Measurements from ENCODE around the gene RERE.

Gene RERE

DNA sequence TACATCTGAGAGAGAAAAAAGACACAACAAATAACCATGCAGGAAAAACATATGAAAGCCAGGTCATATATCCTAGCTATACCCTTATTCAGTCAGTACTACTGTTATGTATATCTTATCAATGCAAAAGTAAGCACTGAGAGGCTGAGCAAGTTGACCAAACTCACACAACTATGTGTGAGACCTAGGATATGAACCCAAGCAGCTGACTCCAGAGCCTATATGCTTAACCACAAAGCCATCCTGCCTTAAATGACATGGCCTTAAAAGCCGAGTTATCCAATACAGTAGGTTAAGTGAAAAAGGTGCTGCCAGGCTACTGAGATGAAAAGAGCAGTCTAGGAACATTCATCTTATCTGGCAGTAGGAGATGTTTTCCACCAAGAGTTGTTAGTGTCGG is 151.6 kb downstream of the RERE start:
- in situ Hi-C loops (cut with HindIII; ENCODE audit: low pct_unique_long_range_greater_than_20kb, low sequenced_read_pairs), result no loop called here
- no peak for DNase-seq (ENCODE audit: low read depth in 1 of 2, low spot score in 1 of 2)
- TF ChIP-seq JUND (IDR thresholded peaks at IDR 0.05; ENCODE audit: low read depth), result no peak

DNA sequence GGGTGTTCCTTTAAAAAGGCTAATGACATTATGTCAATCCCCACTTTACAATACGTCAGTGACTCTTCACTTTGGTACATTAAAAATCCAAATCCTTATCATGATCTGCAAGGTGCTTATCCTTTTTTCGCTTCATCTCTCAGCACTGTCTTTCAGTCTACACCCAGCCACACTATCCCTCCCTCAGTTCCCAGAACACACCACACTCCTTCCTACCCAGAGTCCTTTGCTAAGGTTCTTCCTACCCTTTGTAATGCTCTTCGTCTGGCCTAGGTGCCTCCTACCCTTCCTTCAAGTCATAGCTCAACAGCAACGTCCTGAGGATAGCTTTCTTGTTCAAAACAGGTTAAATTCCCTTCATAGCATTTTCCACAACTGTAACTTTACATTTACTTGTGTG is 152.6 kb downstream of the RERE start:
- DNase-seq (ENCODE audit: low read depth in 1 of 2, low spot score in 1 of 2), result no peak
- TF ChIP-seq JUND (IDR thresholded peaks at IDR 0.05; ENCODE audit: low read depth), result no peak
- in situ Hi-C loops (cut with HindIII; ENCODE audit: low pct_unique_long_range_greater_than_20kb, low sequenced_read_pairs), result no loop called here

DNA sequence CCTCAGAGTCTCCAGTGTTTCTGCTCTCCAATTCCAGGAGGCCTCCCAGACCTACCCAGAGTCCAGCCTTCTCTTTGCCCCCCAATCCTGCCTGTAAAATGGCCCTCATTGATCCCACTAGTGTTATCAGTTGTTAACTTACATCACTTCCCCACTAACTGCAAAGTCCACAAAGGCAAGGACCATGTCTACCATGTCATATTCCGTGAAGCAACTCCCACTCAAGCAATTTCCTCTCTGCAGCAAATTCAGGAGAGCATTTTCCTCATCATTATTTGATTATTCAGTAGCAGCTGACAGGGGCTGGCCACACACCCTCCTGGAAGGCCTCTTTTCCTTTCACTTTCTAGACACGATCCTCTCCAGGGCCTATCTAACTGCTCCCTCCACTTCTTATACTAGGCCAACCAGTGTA is 153.5 kb downstream of the RERE start:
- in situ Hi-C loops (cut with HindIII; ENCODE audit: low pct_unique_long_range_greater_than_20kb, low sequenced_read_pairs), result no loop called here
- no peak for DNase-seq (ENCODE audit: low read depth in 1 of 2, low spot score in 1 of 2)
- TF ChIP-seq JUND (IDR thresholded peaks at IDR 0.05; ENCODE audit: low read depth), result no peak

DNA sequence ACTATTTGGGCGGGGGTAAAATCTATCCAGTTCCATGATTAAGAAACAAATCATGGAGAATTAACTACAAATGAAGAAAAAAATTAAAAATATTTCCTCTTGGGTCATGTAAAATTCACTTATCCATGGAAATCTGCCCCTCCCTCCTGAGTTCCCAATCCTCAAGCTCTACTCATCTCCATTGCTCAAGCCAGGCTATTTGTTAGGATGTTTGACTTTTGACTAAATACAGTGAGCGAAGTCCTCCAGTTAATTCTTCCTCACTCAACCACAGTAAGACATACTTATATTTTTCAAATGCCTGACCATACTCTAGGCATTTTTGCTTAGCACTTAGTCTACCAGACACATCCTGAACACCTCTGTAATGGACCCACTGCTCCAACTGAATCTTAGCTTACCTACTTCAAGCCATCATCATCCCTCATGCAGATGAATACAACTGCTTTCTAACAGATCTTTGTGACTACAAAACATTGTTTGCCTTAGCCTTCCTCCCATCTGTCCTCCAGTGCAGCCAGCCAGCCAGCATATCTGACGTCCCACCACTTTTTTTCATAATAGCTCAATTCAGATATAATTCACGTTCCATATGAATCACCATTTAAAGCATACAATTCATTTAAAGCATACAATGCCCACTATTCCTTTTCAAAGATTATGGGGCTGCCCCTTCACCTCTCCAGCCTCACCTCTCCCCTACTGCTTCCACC is 154.2 kb downstream of the RERE start:
- no peak for DNase-seq (ENCODE audit: low read depth in 1 of 2, low spot score in 1 of 2)
- in situ Hi-C loops (cut with HindIII; ENCODE audit: low pct_unique_long_range_greater_than_20kb, low sequenced_read_pairs), result no loop called here
- TF ChIP-seq JUND (IDR thresholded peaks at IDR 0.05; ENCODE audit: low read depth), result no peak

DNA sequence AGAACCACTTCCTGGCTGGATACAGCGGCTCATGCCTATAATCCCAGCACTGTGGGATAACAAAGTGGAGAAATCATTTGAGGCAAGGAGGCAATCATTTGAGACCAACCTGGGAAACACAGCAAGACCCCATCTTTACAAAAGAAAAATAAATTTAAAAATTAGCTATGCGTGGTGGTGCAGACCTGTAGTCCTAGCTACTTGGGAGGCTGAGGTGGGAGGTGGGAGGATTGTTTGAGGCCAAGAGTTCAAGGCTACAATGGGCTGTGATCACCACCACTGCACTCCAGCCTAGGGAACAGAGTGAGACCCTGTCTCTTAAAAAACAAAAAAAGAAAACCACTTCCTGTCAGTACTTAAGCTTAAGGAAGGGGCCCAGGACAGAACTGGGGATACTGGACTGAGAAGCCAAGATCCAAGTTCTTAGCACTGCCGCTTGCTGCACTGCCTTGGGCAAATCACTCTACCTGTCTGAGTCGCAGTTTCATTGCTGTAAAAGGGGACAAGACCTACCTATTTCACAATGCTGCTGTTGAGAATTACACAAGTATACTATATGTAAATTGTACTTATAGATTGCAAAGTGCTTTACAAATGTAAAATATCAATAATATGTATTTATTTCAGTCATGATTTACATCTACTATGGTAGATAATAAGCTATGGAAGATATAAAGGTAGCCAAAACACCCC is 154.9 kb downstream of the RERE start:
- no peak for DNase-seq (ENCODE audit: low read depth in 1 of 2, low spot score in 1 of 2)
- no peak for TF ChIP-seq JUND (IDR thresholded peaks at IDR 0.05; ENCODE audit: low read depth)
- in situ Hi-C loops (cut with HindIII; ENCODE audit: low pct_unique_long_range_greater_than_20kb, low sequenced_read_pairs), result no loop called here

DNA sequence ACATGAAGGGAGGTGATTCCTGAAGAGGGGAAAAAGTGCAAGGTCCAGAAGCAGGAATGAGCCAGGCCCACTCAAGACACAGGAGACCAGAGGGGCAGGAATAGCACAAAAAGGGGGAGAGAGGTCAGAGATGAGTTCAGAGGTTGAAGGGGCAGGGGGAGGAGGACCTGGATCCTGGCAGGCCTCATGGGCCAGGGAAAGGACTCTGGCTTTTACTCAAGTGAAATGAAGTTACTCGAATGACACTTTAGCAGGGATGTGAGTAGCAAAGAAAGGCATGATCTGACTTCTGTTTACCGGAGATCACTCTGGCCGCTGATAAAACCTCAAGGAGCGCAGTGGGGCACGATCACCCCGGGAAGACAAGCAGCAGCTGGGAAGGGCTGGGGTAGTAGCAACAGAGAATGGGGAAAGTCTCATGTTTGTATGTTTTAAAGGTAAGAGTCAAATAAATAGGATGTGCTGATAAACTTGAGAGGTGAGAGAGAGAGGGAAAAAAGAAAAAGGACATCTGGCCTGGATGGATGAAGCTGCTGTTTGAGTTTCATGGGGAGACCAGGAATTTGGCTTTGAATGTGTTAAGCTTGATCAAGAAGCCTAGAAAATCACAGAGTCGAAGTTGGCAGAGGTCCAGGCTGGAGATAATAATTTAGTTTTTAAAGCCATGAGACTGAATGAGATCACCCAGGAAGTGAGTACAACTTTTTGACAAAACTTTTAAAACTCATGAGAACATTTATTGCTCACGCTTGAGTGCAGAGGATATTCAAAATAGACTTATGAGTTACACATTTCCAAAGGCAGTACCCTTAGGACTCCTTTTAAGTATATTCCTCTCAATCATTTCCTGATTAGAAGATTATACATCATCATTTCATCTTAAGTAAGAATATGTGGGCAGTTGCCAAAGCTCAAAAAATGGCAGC is 156.0 kb downstream of the RERE start:
- TF ChIP-seq JUND (IDR thresholded peaks at IDR 0.05; ENCODE audit: low read depth), result no peak
- in situ Hi-C loops (cut with HindIII; ENCODE audit: low pct_unique_long_range_greater_than_20kb, low sequenced_read_pairs), result no loop called here
- DNase-seq (ENCODE audit: low read depth in 1 of 2, low spot score in 1 of 2), result no peak

DNA sequence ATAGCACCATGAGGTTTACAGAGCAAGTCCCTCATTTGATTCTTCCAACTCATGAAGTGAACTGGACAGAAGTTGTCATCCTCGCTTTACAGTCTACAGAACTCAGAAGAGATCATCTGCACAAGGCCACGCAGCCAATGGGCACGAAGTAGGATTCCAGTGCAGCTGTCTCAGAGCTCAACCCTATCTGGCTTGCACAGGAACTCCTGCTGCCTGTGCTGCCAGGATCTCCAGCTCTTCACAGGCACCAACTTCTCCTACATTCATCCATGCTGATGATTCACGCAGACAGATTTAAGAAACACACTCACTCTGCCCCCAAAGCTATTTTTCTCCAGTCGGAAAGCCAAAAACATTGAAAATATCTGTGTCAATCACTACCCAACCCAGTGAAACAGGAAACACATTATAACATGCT is 157.0 kb downstream of the RERE start:
- TF ChIP-seq JUND (IDR thresholded peaks at IDR 0.05; ENCODE audit: low read depth), result no peak
- in situ Hi-C loops (cut with HindIII; ENCODE audit: low pct_unique_long_range_greater_than_20kb, low sequenced_read_pairs), result no loop called here
- DNase-seq (ENCODE audit: low read depth in 1 of 2, low spot score in 1 of 2), result no peak

DNA sequence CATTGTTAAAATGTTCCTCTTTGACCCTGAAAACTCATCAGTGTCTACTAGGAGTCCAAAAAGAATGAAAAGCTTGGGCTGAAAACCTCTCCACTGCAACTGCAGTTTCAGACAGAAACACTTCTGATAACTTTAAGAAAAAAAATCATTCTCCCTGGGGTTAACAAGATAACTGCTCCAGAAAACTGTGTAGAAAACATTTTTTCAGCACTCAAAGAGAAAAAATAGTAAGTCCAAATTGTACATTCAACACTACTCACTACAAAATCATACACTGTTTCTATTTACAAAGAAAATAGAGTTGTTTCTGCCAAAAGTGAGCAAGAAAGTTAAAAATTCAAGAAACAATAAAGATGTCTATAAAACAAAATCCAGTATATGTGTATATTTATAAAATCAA is 157.8 kb downstream of the RERE start:
- TF ChIP-seq JUND (IDR thresholded peaks at IDR 0.05; ENCODE audit: low read depth), result no peak
- DNase-seq (ENCODE audit: low read depth in 1 of 2, low spot score in 1 of 2), result no peak
- in situ Hi-C loops (cut with HindIII; ENCODE audit: low pct_unique_long_range_greater_than_20kb, low sequenced_read_pairs), result no loop called here

DNA sequence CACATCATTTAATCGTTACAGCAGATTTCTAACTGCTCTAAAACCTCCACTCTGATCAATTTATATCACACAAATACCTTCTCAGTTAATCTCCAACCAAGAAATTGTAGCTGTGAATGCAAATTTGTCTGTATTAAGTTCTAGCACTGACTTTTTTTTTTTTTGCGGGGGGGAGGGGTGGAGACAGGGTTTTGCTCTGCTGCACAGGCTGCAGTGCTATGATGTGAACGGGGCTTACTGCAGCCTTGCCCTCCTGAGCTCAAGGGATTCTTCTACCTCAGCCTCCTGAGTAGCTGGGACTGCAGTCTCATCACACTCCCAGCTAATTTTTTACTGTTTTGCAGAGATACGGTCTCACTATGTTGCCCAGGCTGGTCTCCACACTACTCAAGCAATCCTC is 163.6 kb downstream of the RERE start:
- in situ Hi-C loops (cut with HindIII; ENCODE audit: low pct_unique_long_range_greater_than_20kb, low sequenced_read_pairs), result no loop called here
- no peak for TF ChIP-seq JUND (IDR thresholded peaks at IDR 0.05; ENCODE audit: low read depth)
- DNase-seq (ENCODE audit: low read depth in 1 of 2, low spot score in 1 of 2), result no peak

DNA sequence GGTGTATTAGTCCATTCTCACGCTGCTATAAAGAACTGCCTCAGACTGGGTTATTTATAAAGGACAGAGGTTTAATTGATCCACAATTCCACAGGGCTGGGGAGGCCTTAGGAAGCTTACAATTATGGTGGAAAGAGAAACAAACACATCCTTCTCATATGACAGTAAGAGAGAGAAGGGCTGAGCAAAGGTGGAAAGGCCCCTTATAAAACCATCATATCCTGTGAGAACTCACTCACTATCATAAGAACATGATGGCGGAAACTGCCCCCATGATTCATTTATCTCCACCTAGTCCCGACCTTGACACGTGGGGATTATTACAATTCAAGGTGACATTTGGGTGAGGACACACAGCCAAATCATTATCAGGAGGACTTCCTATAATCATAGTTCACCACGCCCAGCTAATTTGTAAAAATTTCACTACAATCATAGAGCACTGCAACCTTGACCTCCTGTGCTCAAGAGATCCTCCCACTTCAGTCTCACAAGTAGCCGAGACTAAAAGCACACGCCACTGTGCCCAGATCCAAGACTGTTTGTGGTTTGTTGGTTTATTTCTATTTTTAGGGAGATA is 164.9 kb downstream of the RERE start:
- TF ChIP-seq JUND (IDR thresholded peaks at IDR 0.05; ENCODE audit: low read depth), result no peak
- in situ Hi-C loops (cut with HindIII; ENCODE audit: low pct_unique_long_range_greater_than_20kb, low sequenced_read_pairs), result no loop called here
- DNase-seq (ENCODE audit: low read depth in 1 of 2, low spot score in 1 of 2), result no peak

DNA sequence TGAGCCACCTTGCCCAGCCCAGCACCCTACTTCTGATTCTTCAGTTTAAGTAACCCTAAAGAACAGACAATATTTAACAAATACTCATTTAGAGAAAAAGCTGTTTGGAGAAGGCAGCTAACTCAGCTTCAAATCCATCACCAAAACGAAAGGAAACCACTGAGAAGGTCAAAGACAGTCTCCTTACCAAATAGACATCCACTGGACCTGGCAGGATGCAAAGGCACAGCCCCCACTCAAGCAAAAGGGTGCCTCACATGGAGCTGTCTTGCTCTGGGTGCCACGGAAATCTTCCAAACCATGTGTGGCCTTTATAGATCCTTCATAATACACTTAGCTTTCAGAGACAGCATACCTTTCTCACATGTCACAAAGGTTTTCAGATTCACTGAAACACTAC is 165.5 kb downstream of the RERE start:
- in situ Hi-C loops (cut with HindIII; ENCODE audit: low pct_unique_long_range_greater_than_20kb, low sequenced_read_pairs), result no loop called here
- no peak for TF ChIP-seq JUND (IDR thresholded peaks at IDR 0.05; ENCODE audit: low read depth)
- no peak for DNase-seq (ENCODE audit: low read depth in 1 of 2, low spot score in 1 of 2)

DNA sequence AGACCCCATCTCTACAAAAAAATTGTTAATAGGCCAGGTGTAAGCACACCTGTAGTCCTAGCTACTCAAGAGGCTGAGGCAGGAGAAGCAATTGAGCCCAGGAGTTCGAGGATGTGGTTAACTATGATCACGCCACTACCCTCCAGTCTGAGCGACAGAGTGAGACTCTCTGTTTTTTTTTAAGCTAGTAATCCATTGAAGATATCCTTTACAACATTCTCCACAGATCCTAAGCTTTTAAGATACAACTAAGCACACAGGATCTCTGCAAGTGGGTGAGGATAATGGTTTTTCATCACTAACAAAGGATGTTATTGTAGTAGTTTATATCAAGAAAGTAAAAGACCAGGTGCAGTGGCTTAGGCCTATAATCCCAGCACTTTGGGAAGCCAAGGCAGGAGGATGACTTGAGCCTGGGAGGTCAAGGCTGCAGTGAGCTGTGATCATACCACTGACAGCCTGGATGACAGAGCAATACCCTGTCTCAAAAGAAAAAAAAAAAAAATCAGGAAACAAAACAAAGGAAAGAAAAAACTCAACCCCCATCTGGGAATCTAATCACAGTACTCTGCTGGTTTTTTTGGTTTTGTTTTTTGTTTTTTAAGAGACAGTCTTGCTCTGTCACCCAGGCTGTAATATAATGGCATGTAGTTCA is 166.1 kb downstream of the RERE start:
- no peak for TF ChIP-seq JUND (IDR thresholded peaks at IDR 0.05; ENCODE audit: low read depth)
- no peak for DNase-seq (ENCODE audit: low read depth in 1 of 2, low spot score in 1 of 2)
- in situ Hi-C loops (cut with HindIII; ENCODE audit: low pct_unique_long_range_greater_than_20kb, low sequenced_read_pairs), result no loop called here
